GM10266 (cell line): Measurements from ENCODE around the gene CHRND.

ENCODE experiments used
- DNase-seq: peaks from one replicate; pipeline ENCODE4 v3.0.0; 2012; ENCODE audit errors: extremely low spot score
- TF ChIP-seq, protein P1 (sequence below): IDR thresholded peaks from 2 replicates; pipeline ENCODE4 v1.5.1; 2012; ENCODE audit warnings: mild to moderate bottlenecking, low read depth; ENCODE audit not compliant: control insufficient read depth, insufficient read depth; ENCODE audit errors: missing control alignments

CHRND gene

GRCh38 chr2:232574674-232575403, 48.9 kb downstream of the CHRND start:
- no peak for DNase-seq
- TF ChIP-seq, protein P1, sequence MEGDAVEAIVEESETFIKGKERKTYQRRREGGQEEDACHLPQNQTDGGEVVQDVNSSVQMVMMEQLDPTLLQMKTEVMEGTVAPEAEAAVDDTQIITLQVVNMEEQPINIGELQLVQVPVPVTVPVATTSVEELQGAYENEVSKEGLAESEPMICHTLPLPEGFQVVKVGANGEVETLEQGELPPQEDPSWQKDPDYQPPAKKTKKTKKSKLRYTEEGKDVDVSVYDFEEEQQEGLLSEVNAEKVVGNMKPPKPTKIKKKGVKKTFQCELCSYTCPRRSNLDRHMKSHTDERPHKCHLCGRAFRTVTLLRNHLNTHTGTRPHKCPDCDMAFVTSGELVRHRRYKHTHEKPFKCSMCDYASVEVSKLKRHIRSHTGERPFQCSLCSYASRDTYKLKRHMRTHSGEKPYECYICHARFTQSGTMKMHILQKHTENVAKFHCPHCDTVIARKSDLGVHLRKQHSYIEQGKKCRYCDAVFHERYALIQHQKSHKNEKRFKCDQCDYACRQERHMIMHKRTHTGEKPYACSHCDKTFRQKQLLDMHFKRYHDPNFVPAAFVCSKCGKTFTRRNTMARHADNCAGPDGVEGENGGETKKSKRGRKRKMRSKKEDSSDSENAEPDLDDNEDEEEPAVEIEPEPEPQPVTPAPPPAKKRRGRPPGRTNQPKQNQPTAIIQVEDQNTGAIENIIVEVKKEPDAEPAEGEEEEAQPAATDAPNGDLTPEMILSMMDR = no peak

DNA sequence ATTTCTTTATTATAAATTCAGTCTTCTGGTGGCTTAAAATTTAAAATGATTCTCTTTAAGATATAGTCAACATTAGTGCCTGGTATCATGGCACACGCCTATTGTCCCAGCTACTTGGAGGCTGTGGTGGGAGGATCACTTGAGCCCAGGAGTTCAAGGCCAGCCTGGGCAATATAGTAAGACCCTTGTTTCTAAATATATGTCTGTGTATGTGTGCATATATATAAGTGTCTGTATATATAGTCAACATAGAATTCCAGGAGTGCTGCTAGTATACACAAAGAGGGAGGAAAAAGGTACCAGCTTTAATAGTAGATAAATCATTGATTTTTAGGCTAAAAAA, 49.4 kb downstream of the CHRND start:
- TF ChIP-seq, protein P1 = no peak
- no peak for DNase-seq

- TF ChIP-seq, protein P1 = no peak
- DNase-seq = no peak
Observed at GRCh38 chr2:232576995-232577394, 51.0 kb downstream of the CHRND start.

GRCh38 chr2:232577841-232578240, 51.9 kb downstream of the CHRND start:
- no peak for DNase-seq
- TF ChIP-seq, protein P1 = no peak

DNA sequence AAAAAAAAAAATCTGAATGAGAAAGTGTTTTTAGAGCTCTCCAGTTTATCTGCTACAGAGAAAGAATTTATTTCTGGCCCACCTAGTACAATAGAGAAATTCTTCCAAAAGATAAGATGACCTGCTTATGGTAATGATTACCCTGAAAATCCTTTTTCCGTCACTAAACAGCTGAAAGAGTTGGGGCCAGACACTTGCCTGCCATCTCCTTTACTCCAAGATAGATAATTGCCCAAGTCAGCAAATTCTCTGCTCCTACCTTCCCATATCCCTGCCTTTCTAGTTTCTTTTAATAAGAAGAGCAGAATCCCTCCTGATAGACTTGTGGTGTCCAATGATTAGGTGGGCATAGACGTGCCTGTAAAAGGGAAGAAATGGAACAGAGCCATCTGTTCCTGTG, 52.7 kb downstream of the CHRND start:
- DNase-seq = no peak
- TF ChIP-seq, protein P1 = no peak

DNA sequence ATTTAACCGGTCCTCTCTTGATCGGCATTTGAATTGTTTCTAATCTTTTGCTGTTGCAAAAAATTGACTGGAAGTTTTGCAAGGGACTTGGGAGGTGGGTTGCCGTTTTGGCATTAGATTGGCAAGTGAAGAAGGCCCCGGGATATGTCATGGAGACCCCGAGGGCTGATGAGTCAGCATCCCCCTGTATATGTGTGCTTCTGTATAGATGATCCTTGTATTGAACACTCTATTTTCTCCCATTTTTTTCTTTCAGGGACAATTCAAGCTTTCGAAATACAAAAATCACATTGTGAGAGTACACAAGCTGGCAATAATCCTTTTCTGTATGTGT, 54.7 kb downstream of the CHRND start:
- no peak for DNase-seq
- TF ChIP-seq, protein P1 = no peak

DNA sequence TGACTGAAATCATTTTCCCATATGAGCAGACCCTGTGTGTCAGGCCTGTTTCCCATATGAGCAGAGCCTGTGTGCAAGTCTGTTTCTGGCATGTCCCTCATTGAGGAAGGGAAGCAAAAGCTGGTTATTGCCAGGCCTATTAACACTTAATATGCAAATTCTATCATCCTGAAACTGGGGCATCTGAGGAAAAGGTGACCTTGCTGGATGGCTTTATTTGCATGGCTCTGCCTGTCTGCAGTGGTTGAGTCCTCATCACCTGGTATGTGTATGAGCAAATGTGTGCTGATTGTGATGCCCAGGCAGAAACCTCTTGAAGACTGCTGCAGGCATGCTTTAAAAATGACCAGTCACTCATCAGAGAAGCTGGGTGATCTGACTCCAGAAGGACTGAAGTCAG, 55.8 kb downstream of the CHRND start:
- no peak for DNase-seq
- TF ChIP-seq, protein P1 = no peak
